NCI-H345 (cell line): ENCODE results near the gene ZNF273.

Experiments used
- DNase-seq: peaks from one replicate; lab custom pipeline; 2025; lab: John Stamatoyannopoulos, UW

The ZNF273 gene

DNA sequence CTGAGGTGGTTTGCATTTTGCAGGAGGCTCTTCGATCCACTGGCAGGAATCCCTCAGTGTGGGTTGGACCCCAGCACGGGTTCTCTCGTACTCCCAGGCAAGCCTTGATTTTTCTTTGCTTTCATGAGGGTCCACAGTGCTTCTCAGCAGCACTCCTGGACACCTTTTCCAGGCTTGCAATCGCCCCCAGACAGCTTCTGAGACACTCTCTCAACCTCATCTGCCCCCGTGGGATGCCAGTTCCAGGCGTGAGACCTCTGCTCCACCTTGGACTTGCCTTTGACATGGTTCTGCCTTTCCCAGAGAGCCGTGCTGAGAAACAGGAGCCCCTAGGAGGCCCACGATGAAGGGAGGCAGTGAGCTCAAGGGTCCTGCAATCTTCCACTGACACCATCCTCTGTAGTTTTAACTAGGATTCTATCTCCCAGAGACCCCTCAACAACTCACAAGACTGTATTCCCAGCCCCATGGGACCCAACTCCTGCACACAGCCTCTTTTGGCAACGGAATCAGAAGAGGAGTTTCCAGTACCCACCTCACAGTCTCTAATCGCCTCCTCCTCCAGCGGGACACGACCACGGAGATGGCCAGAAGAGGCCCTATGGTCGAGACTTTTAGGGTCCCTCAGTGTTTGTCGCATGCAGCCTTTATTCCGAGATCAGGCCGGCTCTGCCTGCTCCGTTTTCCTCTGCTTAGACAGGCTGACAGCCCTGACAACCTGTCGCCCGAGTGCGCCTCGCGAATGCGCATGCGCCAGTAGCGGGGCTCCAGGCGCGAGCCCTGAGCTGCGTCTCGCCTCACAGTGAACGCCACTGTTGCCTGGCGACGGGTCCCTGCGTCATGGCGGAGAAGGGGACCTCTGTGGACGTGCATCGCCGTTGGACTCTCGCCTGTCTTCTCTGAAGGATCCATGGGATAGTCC lies 26.0 kb upstream of the ZNF273 start:
- DNase-seq, result peak; percentile 86

DNA sequence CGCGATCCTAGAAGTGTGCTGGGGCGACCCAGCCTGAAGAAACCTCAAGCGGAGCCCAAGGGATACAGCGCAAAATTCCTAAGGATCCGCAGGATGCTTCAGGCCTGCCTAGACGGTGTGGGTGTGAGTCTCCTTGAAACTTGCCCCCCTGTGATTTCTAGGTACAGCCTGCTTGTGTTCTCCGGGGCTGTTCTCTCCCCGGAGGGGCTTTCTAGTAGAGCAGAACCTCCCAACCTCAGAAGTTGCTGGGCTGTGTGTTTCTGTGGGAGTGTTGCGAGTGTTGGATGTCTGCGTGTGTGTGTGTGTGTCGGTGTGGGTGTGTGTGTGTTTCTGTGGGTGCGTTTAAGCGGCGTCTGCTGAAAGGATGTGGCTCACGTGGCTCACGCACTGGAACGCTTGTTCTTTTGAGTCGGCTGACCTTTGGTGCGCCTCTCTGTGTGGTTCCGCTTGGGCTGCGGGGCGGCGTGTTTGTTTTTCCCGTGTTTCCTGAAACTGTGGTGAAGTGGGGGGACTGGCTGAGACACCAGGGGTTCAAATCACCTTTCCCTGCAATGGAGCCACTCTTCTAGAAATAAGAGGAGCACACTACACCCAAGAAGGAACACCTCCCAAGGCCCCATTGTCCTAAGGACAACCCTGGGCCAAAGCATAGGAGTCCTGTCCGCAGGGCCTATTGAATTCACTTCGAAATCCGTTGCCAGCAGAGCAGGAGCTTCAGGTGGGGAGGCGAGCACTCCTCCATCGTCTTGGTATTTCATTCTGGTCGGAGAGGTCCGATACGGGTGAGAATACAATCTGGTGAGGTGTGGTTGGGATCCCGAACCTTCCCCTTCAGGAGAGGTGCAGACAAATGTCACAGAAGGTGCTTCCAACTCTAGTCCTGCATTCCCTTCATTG lies 25.1 kb upstream of the ZNF273 start:
- DNase-seq, result no peak

DNA sequence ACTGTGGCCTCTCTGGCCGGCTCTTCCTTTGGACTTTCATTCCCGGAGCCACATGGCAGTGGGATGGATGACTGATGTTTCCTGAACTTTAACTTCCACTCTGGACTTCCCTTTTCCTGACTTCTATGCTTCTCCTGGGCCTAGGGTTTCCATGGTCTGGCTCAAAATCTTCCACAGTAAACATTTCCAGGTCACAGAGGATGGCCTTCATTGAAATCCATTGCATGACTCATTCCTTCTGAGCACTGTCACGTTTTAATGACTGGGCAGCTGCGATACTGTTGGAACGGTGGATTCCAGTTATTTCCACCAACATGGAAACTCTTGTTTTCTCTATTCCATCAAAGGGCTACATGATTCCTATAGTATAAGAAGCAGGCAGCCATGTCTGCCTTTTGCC lies 24.4 kb upstream of the ZNF273 start:
- no peak for DNase-seq

DNA sequence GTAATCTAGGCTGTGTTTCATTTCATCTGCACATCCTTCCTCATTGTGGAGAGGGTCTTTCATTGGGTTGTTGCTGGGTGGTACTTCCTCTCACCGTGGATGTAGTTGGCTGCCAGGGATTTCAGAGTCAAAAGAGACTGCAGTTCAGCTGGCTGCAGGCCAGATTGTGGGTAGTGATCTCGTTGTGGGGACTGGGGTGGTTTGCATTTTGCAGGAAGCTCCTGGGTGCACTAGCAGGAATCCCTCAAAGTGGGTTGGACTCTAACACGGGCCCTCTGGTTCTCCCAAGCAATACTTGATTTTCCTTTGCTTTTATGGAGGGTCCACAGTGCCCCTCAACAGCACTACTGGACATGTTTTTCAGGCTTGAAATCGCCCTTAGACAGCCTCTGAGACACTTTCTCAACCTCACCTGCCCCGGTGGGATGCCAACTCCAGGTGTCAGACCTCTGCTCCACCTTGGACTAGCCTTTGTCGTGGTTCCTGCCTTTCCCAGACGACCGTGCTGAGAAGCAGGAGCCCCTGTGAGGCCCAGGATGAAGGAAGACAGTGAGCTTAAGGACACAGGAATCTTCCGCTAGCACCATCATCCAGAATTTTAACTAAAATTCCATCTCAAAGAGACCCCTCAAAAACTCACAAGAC lies 23.9 kb upstream of the ZNF273 start:
- DNase-seq, result no peak

DNA sequence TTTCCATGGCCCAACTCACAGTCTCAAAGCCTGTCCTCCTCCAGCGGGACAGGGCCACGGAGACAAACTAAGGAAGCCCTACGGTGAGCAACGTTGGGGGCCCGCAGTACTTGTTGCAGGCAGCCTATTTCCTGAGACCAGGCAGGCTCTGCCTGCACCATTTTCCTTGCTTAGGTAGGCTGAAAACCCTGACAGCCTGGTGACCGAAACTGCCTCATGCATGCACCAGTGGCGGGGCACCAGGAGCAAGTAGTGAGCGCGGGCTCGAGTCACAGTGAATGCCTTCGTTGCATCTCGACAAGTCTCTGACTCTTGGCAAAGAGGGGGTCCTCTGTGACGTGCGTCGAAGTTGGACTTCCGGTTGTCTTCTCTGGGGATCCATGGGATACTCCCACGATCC lies 23.3 kb upstream of the ZNF273 start:
- DNase-seq, result no peak

DNA sequence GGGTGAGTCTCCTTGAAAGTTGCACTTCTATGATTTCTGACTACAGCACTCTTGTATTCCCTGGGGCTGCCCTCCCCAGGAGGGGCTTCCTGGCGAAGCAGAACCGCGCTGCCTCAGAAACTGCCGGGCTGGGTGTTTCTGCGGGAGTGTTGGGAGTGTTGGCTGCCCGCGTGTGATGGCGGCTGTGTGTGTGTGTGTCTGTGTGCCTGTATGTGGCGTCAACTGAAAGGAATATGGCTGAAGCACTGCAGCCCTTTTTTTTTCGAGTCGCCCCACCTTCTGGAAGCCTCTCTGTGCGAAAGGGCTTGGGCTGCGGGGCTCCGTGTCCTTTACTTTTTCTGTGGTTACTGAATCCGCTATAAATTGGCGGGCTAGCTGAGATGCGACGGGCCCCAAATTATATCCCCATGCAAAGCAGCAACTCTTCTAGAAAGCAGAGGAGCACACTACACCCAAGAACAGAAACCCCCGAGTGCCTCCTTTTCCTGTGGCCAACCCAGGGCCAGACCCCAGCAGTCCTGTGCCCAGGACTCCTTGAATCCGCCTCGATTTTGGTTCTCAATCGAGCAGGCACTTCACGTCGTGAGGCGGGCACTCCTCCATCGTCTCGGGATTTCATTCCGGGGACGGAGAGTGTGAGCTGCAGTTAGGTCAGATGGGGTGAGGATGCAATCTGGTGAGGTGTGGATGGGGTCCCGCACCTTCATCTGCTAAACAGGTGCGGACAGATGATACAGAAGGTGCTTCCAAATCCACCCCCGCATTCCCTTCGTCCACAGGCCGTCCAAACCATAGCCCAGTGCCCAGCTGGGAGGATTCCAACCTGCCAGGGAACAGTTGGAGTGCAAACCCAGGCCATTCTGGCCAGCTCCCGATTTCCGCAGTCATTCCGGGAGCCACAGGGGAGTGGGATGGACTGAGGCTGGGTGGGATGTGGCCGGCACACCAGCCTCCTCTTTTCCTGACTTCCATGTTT lies 22.5 kb upstream of the ZNF273 start:
- DNase-seq, result no peak

DNA sequence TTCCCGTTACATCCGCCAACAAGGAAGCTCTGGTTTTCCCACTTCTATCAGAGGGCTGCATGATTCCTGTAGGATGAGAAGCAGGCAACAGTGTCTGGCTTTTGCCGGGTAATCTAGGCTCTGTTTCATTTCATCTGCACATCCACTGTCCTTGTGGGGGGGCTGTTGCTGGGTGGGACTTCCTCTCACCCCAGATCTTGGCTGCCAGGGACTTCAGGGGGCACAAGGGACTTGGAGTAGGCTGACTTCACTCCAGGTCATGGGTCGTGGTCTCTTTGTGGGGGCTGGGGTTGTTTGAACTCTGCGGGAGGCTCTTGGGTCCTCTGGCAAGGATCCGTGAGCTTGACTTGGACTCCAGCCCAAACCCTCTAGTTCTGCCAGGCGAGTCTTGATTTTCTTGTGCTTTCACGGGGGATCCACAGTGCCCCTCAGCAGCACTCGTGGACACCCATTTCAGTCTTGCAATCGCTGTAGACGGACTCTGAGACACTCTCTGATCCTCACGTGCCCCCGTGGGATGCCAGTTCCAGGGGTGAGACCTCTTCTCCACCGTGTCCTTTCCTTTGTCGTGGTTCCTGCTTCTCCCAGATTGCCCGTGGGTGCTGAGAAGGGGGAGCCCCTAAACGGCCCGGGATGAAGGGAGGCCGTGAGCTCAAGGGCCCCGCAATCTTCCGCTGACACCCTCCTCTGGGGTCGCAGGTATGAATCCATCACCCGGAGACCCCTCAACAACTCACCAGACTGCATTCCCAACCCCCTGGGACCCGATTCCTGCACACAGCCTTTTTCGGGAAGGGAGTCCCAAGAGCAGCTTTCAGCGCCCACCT lies 21.4 kb upstream of the ZNF273 start:
- no peak for DNase-seq

DNA sequence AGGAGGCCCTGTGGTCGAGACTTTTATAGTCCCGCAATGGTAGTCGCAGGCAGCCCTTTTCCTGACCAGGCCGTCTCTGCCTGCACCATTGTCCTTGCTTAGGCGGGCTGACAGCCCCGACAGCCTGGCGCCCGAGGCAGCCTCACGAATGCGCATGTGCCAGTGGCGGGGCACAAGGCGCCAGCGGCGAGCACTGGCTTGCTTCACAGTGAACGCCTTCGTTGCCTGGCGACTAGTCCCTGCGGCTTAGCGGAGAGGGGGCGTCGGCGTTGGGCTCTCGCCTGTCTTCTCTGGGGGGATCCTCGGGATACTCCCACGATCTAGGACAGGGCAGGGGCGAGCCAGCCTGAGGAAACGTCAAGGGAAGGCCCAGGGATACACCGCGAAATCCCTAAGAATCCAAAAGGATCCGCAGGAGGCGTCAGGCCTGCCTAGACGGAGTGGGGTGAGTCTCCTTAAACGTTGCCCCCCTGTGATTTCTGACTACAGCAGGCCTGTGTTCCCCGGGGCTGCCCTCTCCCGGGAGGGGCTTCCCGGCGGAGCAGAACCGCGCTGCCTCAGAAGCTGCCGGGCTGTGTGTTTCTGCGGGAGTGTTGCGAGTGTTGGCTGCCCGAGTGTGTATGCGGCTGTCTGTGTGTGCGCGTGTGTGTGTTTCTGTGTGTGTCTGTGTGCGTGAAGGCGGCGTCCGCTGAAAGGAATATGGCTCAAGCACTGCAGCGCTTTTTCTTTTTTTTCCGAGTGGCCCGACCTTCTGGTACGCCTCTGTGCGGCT lies 20.5 kb upstream of the ZNF273 start:
- DNase-seq, result no peak

DNA sequence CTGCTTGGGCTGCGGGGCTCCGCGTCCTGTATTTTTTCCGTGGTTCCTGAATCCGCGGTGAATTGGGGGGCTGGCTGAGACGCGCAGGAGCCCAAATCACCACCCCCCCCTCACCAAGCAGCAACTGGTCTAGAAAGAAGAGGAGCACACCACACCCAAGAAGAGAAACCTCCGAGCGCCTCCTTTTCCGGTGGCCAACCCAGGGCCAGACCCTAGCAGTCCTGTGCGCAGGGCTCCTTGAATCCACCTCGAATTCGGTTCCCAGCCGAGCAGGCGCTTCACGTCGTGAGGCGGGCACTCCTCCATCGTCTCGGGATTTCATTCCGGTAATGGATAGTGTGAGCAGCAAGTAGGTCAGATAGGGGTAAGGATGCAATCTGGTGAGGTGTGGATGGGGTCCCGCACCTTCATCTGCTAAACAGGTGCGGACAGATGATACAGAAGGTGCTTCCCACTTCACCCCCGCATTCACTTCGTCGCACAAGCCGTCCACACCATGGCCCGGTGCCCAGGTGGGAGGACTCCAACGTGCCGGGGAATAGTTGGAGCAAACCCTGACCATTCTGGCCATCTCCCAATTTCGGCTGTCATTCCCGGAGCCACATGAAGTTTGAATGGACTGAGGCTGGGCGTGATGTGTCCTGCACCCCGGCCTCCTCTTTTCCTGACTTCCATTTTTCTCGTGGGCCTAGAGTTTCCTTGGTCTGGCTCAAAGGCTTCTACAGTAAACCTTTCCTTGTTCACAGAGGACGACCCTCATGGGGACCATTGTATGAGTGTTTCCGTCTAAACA lies 19.8 kb upstream of the ZNF273 start:
- no peak for DNase-seq

DNA sequence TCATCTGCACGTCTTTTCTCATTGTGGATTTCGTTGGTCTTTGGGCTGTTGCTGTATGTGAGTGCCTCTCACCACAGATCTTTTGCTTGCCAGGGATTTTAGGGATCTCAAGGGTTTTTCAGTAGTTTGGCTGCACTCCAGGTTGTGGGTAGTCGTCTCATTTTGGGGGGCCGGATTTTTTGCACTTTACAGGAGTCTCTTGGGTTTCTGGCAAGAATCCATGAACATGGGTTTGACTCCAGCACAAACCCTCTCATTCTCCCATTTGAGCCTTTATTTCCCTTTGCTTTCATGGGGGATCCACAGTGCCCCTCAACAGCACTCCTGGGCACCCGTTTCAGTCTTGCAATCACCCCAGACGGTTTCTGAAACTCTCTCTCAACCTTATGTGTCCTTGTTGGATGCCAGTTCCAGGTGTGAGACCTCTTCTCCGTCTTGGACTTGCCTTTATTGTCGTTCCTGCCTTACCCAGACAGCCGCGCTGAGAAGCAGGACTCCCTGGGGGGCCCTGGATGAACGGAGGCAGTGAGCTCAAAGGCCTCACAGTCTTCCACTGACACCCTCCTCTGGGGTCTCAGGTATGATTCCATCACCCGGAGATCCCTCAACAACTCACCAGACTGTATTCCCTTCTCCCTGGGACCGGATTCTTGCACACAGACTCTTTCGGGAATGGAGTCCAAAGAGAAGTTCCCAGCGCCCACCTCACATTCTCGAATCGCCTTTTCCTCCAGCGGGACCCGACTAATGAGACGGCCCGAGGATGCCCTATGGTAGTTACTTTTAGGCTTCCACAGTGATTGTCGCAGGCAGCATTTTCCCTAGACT lies 18.8 kb upstream of the ZNF273 start:
- DNase-seq, result no peak

DNA sequence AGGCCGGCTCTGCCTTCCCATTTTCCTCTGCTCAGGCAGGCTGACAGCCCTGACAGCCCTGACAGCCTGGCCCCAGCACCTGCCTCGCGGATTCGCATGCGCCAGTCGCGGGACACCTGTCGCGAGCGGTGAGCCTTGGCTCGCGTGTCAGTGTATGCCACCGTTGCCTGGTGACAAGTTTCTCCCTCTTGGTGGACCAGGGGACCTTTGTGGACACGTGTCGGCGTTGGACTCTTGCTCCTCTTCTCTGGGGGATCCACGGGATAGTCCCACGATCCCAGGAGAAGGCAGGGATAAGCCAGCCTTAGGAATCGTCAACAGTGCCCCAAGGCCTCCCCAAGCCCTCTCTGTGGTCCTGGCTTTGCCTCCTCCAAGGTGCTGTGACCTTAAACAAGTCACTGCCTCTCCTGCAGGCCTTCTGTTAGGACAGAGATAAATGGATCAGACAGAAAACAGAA lies 18.1 kb upstream of the ZNF273 start:
- no peak for DNase-seq

DNA sequence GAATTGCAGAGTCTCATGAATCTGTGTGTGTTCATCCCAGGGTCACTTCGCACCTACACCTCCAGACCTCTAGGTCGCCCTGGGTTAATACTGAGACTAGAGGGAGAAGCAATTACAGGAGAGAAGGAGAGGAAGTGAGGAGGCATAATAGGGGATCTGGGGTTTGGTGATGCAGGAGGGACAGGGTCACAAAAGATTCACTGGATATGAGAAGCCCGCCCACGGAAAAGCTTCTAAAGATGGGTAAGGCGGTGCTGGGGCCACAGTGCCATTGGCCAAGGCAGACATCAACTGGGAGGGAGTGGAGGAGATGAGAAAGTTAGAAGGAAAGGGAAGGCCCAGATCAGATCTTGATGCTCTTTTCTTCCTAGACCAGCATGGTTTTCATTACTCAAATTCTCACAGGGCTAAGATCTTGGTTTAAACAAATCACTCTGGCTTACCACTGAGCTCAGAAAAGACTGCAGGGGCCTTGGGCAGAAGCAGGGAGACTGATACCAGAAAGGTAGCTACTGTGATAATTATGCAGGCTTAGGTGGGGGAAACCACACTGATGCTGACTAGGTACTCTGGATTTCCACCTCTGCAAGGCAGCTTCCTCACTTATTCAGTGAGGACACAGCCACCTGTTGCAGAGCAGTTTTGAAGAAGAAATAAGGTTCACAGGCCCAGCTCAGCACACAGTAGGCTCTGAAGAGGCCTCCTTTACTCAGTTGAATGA lies 17.4 kb upstream of the ZNF273 start:
- DNase-seq, result no peak

DNA sequence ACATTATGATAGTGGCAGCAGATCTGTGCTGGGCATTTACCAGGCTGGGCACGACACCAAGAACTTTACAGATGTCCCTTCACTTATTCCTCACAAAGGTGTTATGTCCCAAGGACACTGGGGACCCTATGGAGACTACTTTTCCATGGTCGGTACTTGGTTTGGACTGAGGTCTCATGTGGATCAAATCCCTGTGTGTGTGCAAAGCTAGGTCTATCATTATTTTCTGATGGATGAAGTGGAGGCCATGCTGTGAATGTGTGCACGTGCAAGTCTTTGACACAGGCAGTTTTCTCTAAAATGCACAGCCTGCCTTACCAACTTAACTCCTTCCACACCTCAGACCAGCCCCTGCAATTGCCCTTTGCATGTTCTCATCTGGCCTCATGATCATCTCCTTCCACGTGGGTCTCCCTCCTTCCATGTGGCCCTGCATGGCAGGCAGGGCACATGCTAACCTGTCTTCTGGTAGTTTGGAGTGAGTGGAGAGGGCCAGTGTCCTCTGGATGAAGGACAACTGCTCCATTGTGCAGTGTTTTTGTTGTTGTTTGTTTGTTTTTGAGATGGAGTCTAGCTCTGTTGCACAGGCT lies 16.0 kb upstream of the ZNF273 start:
- no peak for DNase-seq

DNA sequence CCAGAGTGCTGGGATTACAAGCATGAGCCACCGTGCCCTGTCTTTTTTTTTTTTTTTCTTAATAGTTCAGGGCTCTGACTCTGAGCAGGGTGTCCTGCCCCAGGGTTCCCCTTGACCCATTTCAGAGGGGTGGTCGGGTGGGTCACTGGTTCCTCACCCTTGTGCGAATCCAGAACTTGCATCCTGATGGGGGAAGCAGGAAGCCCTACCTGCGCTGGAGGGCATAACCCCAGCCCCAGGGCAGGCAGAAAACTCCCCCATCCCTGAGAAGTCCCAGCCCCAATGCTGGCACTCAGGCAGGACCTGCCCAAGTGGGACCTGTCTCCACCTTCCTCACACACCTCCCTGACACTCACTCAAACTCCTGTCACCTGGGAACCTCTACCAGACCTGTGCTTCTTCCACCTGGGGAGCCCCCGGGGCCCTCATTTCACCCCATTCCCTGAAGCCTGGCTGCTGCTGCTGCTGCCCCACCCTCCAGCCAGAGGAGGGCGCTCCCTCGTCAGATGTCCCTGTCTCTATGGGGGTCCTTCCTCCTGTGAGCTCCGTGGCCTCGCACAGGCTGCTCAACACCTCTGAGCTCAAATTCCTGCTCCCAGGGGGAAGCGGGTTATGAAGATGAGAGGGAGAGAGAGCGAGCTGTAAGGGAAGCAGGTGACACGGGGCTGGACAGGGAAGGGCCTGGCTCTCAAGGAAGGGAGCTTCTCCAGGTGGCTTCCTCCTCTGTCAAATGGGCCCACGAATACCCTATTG lies 15.1 kb upstream of the ZNF273 start:
- DNase-seq, result no peak

DNA sequence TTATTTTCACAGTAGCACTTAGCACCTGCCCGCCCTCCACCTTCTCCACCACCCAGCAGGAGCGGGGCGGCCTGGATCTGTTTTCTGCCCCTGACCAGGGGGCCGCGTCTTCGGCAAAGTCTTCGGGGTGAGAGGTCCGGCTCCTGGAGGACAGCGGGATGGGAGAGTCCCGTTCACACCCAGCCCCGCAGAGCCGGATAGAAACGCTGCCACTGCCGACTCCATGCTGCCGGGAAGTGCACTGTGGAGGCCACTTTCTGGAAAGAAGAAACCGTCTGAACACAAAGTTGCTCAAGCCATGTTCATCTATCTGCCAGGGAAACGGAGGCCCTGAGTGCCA lies 14.5 kb upstream of the ZNF273 start:
- no peak for DNase-seq
